Caki2 (cell line): Measurements from ENCODE around the gene OR2F1. TPM values are rescaled to one million over a fixed set of nuclear protein-coding genes. Genes with fewer than 3 reads are reported as not detected.

Experiments used
- DNase-seq: peaks from one replicate; pipeline ENCODE4 v3.0.0-alpha.2; 2015; ENCODE audit warnings: low read depth
- in situ Hi-C: cut with HindIII; loops from 2 replicates; pipeline ENCODE4 v1.10.0; 2016; ENCODE audit warnings: low sequenced_read_pairs, low pct_unique_long_range_greater_than_20kb, mixed read lengths
- total RNA-seq: library from RNA; depleted of rRNA; stranded (reverse); fragments of >200 nt; shearing (Covaris generic); gene quantifications from 2 replicates; pipeline ENCODE4 v1.2.3, GENCODE V29; 2014; ENCODE audit warnings: low replicate concordance; rRNA removed

Gene OR2F1, protein sequence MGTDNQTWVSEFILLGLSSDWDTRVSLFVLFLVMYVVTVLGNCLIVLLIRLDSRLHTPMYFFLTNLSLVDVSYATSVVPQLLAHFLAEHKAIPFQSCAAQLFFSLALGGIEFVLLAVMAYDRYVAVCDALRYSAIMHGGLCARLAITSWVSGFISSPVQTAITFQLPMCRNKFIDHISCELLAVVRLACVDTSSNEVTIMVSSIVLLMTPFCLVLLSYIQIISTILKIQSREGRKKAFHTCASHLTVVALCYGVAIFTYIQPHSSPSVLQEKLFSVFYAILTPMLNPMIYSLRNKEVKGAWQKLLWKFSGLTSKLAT
- total RNA-seq: not detected in 2 replicates

DNA sequence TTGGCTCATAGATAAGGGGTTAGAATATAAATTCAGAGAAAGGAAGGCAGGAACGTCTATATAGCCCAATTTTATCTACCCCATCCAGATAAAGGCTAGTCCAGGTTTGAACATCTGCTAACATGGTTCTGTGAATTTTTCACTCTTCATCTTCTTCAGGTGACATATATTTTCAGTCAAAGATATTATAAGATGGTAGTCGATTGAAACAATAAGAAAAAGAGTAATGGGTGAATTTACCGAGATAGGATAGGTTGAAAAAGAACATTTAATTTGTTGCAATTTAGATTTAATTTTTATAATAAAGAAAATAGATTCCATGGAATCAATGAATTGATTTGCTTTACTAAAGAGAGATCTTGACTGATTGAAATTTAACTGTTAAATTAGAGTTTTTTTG is at the start of gene OR2F1:
Gene OR2F1, plus strand, starts transcription at position 301 of the 400 bp plus-strand sequence. CDS start 5,127 bp downstream, outside the sequence.
- in situ Hi-C loops: no loop called here
- no peak for DNase-seq

DNA sequence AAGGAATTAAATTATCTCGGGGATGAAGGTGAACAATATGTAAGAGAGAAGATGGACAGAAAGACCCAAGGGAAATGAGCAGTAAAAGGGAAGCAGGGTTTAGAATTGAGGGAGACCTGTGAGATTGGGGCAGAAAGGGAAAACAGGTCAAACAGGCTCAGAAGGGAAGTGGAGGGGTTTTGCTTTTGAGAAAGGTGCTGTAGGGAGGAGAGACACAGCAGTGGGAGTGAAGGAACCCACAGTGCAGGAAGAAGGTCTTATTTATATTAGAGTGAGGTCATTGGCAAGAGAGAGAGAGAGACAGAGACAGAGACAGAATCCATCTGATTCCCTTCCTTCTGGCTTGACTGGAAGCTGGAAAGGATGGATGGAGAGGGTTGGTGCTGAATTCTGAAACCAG is 49.1 kb upstream of the OR2F1 start:
- in situ Hi-C loops: no loop called here
- DNase-seq: no peak

DNA sequence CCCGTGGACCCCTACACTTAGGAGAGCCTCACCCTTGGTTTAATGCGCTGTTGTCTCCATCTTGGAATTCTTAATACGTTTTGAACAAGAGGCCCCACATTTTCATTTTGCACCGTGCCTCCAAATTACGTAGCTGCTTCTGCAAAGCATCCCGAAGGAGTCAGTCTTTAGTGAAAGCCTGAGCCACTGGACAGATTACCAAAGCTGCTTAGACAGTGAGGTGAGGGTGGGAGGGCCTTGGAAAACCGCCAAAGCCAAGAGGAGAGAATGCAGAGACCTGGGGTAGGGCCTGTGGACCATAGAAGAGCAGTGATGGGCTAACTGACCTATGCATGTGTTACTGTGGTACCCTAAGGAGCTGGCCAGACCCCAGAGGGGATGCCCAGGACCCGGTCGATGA is 48.5 kb upstream of the OR2F1 start:
- in situ Hi-C loops: no loop called here
- no peak for DNase-seq

DNA sequence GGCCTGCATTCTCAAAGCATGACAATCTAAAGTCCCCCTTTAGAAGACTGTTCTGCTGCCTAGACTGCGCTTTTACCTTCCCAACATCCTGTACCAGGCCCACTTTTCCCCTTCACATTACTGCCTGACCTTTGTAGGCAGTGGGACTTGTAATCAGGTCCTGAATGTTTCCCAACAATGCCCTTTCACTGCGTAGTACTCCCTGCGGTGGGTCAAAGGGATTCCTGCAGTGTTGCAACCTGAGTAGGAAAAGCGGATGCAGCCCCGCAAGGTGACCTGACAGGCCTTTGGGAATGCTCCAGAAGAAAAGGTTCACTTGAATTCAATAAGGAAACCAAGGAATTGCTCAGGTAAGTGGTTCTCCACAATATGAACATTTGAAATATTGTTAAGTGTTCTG is 47.7 kb upstream of the OR2F1 start:
- in situ Hi-C loops: no loop called here
- no peak for DNase-seq

DNA sequence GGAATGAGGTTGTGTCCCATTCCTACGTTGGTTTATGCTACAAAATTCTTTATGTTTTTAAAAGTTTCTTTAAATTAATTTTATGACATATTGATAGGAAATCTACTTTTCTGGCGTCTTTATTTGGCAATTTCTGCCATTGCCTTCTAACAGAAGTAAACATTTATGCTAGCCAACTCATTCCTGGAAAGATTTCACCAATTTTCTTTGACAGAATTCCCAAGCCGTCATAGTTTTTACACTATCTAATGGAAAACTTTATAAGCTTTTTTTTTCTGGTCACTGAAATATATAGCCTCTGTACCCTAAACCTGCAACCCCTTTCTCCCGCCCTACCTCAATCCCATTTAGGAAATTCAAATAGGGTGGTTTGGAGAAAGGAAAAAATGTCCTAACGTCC is 46.5 kb upstream of the OR2F1 start:
- no peak for DNase-seq
- in situ Hi-C loops: no loop called here

DNA sequence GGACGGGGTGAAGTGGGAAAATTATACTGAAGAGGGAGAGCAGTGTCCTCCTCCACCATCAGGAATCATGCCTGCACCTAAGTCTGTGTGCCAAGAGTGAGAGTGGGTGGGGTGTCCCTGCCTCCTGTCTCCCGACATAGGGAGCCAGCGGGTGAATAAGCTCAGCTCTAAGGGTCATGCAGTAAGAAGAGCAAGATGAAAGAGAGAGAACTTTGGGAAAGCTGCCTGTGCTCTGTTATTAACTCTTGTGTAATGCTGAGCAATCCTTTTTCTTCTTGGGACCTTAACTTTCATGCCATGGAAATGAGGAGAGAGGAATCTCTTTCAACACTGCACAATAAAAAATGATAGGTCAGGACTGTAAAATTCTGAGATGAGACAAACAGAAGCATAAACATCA is 44.8 kb upstream of the OR2F1 start:
- DNase-seq: no peak
- in situ Hi-C loops: no loop called here

DNA sequence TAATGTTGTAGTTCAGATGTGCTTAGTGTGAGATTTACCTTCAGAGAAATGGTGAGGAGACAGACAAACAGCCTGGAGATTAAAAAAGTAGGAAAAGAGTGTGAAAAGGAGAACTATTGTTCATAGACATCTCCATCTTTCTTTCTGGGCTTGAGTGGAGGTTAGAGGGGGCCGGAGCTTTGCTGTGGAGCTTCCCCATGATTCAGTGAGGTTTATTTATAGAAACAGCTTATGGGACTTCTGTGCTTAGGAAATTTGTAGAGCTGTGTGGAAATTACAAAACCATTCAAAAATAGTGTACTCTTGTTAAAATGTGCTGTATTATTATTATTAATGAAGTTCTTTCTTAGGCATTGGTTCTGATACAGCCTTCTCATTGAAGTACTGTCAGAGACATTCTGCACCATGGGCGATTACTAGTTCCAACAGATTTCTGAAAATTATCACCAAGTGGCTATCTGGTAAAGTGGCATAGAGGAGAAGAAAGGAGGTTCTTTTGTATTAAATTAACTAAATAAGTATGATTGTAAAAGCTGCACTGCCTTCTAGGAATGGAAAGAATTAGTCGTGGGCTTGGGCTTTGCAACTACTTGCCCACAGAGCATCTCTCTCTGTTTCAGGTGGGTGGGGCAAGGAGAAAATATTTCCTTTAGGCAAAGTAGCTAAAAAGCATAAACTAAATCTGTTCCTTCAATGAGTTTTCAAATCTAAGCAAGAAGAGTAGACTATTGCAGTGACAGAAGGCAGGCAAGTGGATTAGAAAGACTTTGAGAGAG is 44.0 kb upstream of the OR2F1 start:
- in situ Hi-C loops: no loop called here

DNA sequence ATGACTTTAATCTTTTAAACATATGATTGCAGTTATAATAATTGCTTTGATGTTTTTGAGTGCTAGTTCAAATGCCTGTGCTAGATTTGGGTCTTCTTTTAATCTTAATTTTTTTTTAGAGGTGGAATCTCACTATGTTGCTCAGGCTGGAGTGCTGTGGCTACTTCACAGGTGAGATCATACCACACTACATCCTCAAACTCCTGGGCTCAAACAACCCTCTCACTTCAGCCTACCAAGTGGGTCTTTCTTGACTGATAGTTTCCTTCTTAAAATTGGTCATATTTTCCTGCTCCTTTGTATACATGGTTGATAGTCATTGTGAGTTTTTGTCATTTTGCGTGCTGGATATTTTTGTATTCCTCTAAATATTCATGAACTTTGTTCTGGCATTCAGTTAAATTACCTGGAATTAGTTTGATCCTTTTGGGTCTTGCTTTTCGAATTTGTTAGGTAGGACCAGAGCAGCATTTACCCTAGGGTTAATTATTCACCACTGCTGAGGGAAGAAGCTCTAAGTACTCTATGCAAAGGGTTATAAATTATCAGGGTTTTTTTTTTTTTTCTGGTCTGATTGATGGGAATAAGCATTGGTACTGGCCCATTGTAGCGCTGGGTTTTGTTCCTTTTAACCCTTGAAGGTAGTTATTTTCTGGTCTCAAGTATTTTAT is 40.6 kb upstream of the OR2F1 start:
- no peak for DNase-seq
- in situ Hi-C loops: no loop called here

More for the DNA sequence above, 44.0 kb upstream of the OR2F1 start:
- no peak for DNase-seq

DNA sequence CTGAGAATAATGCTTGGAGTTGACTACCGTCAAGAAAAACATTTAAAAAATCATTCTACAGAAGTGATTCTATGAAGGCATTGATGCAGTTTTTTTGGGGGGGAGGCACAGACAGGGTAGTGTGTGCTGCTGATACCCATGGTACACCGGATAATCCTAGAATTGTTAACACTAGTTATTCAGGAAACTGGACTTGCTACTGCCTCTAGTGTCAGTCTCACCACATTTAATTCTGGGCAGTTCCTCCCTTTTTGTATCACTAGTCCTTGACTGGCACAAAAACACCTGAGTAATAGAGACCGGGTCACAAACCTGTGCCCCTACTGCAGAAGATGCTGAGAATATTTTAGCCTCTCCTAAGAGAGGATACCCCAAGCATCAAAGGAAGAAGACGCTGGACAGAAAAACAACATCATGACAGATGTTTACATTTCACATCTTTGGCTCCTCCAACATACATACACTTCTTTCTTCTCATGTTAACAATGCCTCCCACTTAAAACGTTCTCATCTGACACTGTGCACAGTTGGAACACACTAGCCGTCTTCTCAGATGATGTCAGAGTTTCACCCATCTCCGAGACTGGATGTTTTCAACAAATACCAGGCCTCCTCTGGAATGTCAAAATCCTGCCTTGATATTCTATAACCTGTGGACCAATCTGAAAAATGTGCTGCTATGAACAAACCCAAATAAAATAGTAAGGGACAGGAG is 39.5 kb upstream of the OR2F1 start:
- DNase-seq: no peak
- in situ Hi-C loops: no loop called here

DNA sequence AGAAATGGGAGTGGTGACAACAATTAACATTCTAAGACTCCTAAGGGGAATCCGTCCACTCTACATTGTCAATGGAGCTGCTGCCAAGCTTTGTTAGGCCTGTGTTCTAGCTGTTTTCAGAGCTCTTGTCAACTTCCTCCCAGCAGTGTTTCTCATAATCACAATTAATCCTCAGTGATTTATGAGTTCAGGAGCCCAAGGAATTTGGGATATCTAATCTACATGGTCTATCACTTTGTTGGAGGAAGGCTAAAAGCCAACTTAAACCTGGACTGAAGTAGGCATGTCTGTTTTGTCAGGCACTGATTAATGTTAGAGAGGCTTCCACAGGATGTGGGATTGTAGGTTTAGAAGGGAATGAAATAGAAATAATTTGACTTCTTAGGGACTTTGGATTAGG is 29.8 kb upstream of the OR2F1 start:
- in situ Hi-C loops: no loop called here
- no peak for DNase-seq

DNA sequence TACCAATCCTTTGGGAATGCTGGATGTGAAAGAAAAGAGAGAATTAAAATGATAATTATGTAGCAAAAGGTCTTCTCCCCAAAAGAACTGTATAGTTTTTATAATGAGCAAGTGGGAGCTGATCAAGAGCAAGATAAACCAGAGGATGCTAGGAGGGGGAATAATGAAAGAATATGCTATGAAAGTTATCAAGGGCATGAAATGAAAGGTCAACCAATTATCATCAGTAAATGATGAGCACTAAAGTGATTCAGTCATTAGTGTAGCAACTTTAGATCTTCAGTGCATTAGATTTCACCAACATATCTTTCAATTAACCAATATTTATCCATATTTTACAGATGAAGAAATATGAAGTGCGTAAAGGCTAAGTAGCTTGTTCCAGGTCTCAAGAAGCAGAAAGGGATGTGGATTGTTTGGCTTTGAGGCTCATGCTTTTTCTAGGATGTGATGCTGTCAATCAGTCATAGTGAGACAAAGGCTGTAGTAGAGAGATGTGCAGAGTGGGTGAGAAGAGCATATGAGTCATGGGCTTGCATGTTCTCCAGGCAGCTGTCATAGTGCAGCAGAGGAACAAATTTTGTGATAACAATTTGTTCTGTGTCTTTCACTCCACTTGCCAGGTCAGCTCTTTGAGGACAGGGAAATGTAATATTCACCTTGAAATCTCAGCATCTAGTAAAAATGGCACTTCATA is 25.3 kb upstream of the OR2F1 start:
- no peak for DNase-seq
- in situ Hi-C loops: no loop called here

DNA sequence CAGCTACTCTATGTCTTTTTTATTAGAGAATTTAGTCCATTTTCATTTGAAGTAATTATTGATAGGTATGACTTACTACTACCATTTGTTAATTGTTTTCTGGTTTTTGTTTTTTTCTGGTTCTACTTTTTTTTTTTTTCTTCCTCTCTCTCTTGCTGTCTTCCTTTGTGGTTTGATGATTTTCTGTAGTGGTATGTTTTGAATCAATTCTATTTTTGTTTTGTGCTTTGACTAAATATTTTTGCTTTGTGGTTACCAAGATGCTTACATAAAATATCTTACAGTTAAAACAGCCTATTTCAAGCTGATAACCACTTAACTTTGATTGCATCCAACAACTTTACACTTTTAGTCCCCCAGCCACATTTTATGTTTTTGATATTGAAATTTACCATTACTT is 22.9 kb upstream of the OR2F1 start:
- DNase-seq: no peak
- in situ Hi-C loops: no loop called here

DNA sequence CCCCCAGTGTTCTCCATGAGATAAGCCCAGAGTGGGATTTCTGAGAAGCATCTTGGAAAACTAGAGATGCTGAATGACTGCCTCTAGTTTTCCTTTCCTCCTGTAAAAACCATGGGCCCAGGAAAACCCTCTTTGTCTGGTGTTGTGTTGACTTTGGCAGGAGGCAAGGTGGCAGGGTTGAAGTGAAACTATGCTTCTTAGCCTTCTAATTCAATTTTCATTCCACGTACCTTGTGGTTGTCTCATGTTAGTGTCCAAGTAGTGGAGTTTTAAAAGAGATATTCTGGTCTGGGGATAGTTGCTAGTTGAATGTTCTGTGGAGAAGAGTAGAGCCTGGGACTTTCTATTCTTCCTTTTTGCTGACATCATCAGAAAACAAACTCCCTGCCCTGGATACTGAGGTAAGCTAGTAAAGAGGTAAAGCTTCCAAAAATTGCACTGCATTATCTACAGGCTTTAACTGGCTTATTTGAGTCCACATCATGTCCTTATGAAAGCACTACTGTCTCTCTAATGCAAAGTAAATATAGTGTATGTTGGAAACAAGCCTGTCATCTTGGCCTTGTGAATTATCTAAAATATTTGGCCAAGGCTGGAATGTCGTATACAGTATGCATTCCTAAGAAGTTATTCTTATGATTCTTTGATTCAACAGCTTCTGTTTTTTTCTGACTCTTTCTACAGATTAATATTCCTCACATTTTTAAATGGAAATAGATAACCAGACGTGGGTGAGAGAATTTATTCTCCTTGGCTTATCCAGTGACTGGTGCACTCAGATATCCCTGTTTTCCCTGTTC is 19.9 kb upstream of the OR2F1 start, which contains the start of gene OR2F2:
Gene OR2F2, plus strand, starts transcription at position 708 of the 800 bp plus-strand sequence. Its CDS starts 0 bp downstream, at position 708.
- DNase-seq: no peak
- in situ Hi-C loops: no loop called here

DNA sequence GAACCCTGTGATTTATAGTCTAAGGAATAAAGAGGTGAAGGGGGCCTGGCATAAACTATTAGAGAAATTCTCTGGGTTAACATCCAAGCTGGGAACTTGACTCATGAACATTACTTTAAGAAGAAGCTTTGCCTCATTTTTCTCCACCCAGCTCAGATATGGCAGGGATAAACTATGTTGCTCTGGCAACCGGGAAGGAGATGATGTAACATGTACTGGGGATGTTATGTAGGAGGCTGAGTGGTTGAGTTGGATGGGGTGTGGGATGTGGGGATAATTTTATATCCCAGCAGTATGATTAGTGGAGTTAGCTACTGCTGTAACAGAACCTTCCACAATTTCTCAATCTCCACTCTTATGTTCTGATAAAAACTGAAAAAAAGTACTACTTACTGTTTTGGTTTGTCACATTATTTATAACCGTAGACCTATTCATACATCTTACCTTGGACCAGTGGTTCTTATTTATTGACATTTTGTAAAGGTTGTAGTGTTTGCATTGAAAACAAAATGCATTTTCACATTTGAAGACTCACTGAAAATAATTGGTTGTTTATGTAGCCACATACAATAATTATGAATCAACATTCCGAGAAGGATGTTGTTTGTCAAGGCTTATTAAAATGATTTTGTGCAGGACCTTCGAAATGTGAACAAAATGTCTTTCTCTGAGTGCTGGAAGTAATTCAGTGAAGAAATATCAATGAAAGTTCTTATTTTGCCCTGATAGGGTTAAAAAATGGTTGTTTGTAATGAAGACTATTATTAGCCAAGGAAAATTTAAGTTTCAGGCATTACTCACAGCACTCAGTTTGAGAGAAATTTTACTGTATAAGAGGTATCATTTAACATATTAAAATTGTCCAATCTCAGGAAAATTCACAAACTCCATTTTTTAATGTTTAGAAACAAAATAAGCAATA is 18.3 kb upstream of the OR2F1 start:
- no peak for DNase-seq
- in situ Hi-C loops: no loop called here

DNA sequence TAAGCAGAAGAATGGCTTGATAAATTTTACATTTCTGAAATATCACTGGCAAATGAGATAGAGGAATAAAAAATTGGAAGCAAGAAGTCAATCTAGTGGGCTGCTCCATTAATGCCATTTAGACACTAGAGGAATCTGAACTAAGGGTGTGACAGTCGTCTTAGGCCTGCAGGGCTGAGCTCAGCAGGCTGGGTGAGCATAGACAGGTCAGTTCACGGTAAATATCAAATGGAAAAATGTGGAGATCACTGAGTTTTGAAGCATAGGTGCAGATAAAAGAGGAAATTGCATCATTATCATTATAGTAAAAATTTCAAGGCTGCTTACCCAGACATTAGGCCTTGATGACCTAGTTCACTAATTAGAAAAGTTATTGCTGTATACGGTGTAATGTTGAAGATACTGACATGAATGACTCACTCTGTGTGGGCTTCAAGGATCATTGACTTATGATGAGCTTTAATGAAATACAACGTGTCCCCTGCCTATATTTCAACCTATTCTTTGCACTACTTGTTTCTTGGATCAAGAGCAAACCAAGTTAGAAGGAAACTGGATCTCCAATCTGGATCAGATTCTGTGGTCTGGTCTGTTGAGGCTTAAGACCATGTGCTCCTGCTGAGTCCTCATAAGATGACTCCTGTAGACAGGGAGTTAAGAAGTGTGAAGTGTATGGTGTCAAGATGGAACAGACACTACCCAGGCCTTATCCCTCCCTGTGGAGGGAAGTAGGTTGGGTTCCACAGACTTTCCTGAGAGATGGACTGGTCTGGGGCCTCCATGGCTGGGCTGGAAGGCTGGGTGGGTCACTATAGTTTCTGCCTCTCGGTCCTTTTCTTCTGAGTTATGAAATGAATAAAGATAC is 16.0 kb upstream of the OR2F1 start:
- DNase-seq: no peak
- in situ Hi-C loops: no loop called here
